Measurements from ENCODE around the gene PWWP2B. TPM values are rescaled to one million over a fixed set of nuclear protein-coding genes. Genes with fewer than 3 reads are reported as not detected.

PWWP2B gene
- total and polyA plus RNA-seq, 2 of the 8 experiments (the other 6 are each of a cell fraction or from before 2014, with no cell fraction given): 5.3 to 10.8 TPM

DNA sequence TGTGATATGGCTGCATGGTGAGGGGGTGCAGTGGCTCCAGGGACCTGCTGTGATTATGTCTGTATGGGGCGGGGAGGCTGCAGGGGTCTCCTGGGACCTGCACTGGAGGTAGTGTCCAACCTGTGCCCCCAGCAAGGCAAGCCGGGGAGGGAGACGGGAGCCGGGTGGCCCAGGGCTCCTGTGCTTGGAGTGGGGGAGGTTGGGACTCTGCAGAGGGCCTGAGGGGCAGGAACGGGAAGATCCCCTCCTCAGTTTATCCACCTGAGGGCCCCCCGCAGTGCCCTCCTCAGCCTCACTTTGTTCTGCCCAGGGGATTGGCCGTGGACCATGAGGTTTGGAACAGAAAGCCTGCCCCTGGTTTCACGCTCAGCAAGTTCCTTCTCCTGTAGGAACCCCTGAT, 22.8 kb upstream of the PWWP2B start (continued):
- TF ChIP-seq, protein P1, sequence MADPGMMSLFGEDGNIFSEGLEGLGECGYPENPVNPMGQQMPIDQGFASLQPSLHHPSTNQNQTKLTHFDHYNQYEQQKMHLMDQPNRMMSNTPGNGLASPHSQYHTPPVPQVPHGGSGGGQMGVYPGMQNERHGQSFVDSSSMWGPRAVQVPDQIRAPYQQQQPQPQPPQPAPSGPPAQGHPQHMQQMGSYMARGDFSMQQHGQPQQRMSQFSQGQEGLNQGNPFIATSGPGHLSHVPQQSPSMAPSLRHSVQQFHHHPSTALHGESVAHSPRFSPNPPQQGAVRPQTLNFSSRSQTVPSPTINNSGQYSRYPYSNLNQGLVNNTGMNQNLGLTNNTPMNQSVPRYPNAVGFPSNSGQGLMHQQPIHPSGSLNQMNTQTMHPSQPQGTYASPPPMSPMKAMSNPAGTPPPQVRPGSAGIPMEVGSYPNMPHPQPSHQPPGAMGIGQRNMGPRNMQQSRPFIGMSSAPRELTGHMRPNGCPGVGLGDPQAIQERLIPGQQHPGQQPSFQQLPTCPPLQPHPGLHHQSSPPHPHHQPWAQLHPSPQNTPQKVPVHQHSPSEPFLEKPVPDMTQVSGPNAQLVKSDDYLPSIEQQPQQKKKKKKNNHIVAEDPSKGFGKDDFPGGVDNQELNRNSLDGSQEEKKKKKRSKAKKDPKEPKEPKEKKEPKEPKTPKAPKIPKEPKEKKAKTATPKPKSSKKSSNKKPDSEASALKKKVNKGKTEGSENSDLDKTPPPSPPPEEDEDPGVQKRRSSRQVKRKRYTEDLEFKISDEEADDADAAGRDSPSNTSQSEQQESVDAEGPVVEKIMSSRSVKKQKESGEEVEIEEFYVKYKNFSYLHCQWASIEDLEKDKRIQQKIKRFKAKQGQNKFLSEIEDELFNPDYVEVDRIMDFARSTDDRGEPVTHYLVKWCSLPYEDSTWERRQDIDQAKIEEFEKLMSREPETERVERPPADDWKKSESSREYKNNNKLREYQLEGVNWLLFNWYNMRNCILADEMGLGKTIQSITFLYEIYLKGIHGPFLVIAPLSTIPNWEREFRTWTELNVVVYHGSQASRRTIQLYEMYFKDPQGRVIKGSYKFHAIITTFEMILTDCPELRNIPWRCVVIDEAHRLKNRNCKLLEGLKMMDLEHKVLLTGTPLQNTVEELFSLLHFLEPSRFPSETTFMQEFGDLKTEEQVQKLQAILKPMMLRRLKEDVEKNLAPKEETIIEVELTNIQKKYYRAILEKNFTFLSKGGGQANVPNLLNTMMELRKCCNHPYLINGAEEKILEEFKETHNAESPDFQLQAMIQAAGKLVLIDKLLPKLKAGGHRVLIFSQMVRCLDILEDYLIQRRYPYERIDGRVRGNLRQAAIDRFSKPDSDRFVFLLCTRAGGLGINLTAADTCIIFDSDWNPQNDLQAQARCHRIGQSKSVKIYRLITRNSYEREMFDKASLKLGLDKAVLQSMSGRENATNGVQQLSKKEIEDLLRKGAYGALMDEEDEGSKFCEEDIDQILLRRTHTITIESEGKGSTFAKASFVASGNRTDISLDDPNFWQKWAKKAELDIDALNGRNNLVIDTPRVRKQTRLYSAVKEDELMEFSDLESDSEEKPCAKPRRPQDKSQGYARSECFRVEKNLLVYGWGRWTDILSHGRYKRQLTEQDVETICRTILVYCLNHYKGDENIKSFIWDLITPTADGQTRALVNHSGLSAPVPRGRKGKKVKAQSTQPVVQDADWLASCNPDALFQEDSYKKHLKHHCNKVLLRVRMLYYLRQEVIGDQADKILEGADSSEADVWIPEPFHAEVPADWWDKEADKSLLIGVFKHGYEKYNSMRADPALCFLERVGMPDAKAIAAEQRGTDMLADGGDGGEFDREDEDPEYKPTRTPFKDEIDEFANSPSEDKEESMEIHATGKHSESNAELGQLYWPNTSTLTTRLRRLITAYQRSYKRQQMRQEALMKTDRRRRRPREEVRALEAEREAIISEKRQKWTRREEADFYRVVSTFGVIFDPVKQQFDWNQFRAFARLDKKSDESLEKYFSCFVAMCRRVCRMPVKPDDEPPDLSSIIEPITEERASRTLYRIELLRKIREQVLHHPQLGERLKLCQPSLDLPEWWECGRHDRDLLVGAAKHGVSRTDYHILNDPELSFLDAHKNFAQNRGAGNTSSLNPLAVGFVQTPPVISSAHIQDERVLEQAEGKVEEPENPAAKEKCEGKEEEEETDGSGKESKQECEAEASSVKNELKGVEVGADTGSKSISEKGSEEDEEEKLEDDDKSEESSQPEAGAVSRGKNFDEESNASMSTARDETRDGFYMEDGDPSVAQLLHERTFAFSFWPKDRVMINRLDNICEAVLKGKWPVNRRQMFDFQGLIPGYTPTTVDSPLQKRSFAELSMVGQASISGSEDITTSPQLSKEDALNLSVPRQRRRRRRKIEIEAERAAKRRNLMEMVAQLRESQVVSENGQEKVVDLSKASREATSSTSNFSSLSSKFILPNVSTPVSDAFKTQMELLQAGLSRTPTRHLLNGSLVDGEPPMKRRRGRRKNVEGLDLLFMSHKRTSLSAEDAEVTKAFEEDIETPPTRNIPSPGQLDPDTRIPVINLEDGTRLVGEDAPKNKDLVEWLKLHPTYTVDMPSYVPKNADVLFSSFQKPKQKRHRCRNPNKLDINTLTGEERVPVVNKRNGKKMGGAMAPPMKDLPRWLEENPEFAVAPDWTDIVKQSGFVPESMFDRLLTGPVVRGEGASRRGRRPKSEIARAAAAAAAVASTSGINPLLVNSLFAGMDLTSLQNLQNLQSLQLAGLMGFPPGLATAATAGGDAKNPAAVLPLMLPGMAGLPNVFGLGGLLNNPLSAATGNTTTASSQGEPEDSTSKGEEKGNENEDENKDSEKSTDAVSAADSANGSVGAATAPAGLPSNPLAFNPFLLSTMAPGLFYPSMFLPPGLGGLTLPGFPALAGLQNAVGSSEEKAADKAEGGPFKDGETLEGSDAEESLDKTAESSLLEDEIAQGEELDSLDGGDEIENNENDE (IDR thresholded peaks at IDR 0.05; ENCODE audit: insufficient replicate concordance, low read length): no peak
- TF ChIP-seq ASH2L (IDR thresholded peaks at IDR 0.05; ENCODE audit: low read length): no peak
- TF ChIP-seq, protein P2, sequence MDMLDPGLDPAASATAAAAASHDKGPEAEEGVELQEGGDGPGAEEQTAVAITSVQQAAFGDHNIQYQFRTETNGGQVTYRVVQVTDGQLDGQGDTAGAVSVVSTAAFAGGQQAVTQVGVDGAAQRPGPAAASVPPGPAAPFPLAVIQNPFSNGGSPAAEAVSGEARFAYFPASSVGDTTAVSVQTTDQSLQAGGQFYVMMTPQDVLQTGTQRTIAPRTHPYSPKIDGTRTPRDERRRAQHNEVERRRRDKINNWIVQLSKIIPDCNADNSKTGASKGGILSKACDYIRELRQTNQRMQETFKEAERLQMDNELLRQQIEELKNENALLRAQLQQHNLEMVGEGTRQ (IDR thresholded peaks at IDR 0.05; ENCODE audit: low read length): no peak
- TF ChIP-seq SAP30 (IDR thresholded peaks at IDR 0.05; ENCODE audit: insufficient read depth, insufficient replicate concordance, low read length): no peak
- no peak for TF ChIP-seq PHF8 (conservative IDR thresholded peaks at IDR 0.05; ENCODE audit: low read depth, low read length)
- TF ChIP-seq TCF12 (IDR thresholded peaks at IDR 0.05; ENCODE audit: low read depth, low read length): no peak
- TF ChIP-seq CEBPB (IDR thresholded peaks at IDR 0.05; ENCODE audit: low read depth, low read length): no peak

Measured in H1 (cell line).